HG03558 (cell line): ENCODE data around the gene SPDYA.
"Not testable (repeated sequence)": the region's sequence is repeated elsewhere in the genome, so short reads cannot be mapped to it uniquely, and the experiment has no call there.

Experiments
- ATAC-seq: cut with Tn5 transposase; IDR thresholded peaks from one replicate; pipeline ENCODE4 v1.9.1; 2021; ENCODE audit warnings: moderate number of reproducible peaks; ENCODE audit not compliant: unreplicated experiment; ENCODE audit errors: extremely low read depth

Gene SPDYA

GRCh38 chr2:28810384-28811285, at the start of gene SPDYA:
Gene SPDYA, plus strand, starts transcription at chr2:28810834. Its CDS starts 5,181 bp downstream, at chr2:28816015.
- peak; percentile 45 for ATAC-seq

GRCh38 chr2:28761420-28761819, 49.2 kb upstream of the SPDYA start:
- no peak for ATAC-seq

DNA sequence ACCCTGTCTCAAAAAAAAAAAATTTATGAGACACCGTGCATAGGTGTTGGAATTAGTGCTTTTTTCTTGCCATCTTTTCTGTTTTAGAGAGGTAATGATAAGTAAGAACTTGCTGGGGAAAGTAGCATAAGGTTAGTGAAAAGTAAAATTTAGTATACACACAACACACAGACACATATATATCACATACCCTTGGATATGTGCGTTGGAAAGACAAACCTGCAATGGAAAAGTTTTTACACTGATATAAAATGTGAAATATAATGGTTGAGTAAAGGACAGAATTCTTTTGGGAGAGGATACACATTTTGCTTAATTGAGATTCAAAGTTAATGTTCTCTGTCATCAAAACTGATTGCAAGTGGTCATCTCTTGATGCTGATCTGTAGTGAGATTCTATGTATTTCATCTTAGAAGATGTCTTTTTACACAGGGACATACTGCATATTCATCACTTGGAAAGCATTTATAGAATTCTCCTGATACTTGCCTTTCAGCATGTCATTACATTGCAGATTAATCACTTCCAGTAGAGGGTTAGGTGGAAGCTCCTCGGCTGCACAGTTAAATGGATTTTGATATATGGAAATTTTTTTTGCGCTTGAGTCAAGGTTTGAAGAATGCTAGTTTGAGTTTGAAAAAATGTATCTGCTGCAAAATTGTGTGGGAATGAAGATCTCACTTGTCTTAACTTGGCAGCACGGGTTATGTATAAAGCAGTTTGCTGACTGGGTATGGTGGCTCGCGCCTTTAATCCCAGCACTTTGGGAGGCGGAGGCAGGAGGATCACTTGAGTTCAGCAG, 45.5 kb upstream of the SPDYA start:
- no peak for ATAC-seq

DNA sequence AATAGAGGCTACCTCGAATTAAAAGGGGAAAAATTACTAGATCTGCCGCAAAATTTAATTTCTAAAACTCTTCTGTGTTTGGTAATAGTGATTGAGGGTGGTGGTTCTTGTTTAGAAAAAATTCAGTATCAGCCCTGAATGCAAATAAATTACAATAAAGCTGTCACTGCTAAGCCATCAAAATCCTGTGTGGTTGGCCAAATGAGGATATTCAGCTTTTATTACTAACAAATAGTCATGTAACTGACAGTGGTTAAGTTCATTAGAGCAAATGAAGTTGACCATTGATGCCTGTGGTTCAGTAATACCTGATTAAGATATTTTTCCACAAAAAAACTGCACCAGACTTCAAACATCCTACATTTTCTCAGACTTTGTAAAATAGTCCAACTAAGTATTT, 44.6 kb upstream of the SPDYA start:
- no peak for ATAC-seq

DNA sequence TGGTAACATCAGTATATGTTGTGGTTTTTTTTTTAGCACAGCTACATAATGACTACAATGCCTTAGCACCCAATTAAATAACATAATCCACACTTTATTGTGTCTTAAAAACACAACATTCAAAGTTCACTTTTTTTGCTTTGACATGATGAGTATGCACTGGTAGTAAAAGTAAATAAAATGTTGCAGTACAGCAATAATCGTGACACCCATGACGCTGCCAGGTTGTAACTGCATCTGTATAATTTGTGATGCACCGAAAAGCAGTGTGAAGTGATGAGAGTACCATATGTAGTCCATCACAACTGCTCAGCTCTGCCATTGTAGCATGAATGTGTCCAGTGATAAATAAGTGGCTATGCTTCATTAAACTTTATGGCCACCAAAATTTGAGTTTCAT, 43.3 kb upstream of the SPDYA start:
- ATAC-seq, result no peak

DNA sequence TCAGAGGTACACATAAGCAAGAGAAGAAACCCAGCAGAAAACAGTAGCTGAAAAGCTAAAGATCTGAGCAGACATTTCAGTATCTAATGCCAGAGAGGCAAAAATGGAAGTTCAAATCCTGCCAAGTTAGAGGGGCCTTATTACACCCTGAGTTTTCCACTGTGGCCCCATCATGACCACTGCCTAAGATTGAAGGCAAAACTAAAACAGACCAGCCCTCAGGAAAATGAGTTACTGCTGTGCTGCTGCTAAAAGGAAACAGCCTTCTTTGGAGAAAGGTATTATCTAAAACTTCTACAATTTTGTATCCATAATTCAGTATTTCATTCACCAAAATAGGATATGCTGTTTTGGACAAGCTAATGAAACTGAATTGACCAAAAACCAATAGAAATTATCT, 42.2 kb upstream of the SPDYA start:
- ATAC-seq, result no peak

DNA sequence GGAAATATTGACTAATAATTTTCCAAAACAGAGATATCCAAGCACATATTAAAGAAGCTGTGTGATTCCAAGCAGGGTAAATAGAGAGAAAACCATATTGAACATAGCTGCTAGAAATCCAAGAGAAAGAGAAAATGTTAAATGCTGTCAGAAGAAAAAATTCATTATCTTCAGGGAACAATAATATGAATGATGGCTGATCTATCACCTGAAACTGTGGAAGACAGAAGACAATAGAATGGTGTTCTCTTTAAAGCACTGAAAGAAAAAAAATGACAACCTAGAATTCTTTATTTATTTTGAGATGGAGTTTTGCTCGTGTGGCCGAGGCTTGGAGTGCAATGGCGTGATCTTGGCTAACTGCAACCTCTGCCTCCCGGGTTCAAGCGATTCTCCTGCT, 41.7 kb upstream of the SPDYA start:
- no peak for ATAC-seq

GRCh38 chr2:28772351-28772750, 38.3 kb upstream of the SPDYA start:
- no peak for ATAC-seq

GRCh38 chr2:28776471-28776870, 34.2 kb upstream of the SPDYA start:
- no peak for ATAC-seq

DNA sequence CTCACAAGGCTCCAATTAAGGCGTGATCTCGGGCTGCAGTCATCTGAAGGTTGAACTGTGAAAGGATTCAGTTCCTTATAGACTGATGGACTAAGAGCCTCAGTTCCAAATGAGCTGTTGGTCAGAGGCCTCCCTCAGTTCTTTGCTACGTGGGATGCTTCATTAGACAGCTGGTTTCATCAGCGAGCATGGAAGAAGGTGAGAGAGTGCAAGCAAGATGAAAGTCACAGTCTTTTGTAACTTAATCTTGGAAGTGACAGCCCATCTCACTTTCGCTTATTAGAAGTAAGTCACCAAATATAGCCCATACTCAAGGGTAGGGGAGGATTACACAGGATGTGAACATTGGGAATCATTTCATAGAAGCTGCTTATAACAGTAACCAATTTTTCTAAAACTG, 32.2 kb upstream of the SPDYA start:
- ATAC-seq, result no peak

- no peak for ATAC-seq
Observed at GRCh38 chr2:28779001-28779400, 31.6 kb upstream of the SPDYA start.

GRCh38 chr2:28780496-28780895, 30.1 kb upstream of the SPDYA start:
- no peak for ATAC-seq

GRCh38 chr2:28782423-28782822, 28.2 kb upstream of the SPDYA start:
- no peak for ATAC-seq

DNA sequence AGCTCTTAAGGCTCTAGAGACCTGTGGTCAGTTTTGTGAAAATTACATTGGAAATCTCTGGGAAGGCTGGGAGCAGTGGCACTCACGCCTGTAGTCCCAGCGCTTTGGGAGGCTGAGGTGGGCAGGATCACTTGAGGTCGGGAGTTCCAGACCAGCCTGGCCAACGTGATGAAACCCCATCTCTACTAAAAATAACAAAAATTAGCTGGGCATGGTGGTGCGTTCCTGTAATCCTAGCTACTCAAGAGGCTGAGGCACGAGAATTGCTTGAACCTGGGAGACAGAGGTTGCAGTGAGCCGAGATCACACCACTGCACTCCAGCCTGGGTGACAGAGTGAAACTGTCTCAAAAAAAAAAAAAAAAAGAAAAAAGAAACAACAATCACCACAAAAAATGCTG, 26.1 kb upstream of the SPDYA start:
- not testable (repeated sequence) for ATAC-seq

GRCh38 chr2:28796620-28797019, 14.0 kb upstream of the SPDYA start:
- no peak for ATAC-seq

- ATAC-seq, result no peak
Observed at GRCh38 chr2:28801726-28802125, 8.9 kb upstream of the SPDYA start.

- no peak for ATAC-seq
Observed at GRCh38 chr2:28802975-28803429, 7.6 kb upstream of the SPDYA start.

GRCh38 chr2:28809927-28810326, 707 bp upstream of the SPDYA start:
- no peak for ATAC-seq

DNA sequence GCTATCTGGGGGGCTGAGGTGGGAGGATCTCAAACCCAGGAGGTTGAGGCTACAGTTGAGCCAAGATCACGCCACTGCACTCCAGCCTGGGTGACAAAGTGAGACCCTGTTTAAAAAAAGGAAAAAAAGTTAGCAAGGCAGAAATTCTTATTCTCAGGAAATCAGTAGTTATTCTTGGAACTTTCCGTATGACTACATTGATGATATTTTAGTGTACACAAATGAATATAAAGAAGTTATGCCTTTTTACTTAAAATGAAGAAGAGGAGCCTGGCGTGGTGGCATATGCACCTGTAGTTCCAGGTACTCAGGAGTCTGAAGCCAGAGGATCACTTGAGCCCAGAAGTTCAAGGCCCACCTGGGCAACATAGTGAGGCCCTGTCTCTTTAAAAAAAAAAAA, 7.4 kb downstream of the SPDYA start:
- ATAC-seq, result no peak

DNA sequence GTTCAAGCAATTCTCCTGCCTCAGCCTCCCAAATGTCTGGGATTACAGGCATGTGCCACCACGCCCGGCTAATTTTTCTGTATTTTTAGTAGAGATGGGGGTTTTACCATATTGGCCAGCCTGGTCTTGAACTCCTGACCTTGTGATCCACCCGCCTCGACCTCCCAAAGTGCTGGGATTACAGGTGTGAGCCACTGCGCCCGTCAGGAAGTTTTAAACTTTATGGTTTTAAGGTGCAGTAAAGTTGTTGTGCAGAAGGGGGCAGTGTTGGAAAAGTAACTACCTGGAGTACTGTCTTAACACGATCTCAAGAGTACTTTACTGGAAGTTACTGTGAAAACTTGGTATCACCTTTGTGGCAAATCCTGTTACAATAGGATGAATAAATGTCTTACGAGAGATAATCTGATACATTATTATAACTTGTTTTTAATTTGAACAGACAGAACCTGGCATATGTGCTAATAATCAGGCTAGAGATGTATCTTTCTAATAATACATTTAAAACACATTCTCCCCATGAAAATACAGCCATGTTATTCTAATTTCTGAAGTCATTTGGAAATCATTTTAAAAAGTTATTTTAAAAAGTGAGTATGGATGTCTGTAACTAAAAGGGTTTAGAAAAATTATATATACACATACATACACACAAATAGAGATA, 10.8 kb downstream of the SPDYA start:
- ATAC-seq, result no peak

DNA sequence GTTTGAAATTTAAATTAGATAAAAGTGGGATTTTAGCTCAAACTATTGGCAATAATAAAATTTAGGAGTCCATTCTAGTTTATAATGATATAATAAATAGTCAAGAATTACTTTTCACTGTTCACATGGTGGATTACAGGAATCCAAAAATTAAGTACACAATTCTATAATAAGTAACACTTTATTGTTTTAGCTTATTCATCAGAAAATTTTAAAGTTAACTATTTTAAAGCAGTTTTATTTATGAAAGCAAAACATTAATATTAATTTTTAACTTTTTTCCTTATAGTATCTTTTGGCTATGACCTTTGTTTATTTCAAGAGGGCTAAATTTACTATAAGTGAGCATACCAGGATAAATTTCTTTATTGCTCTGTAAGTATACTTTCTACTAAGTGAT, 11.4 kb downstream of the SPDYA start:
- ATAC-seq, result no peak
